ENCODE data around the gene BCLAF3. TPM values are rescaled to one million over a fixed set of nuclear protein-coding genes. Genes with fewer than 3 reads are reported as not detected.

BCLAF3 gene
- total and polyA plus RNA-seq, 8 donors, result 2.2 to 6.9 (median 4.5) TPM

GRCh38 chrX:20015422-20015821 lies 24.6 kb upstream of the BCLAF3 start:
- Histone ChIP-seq H3K9me3 (no peaks in the 10 kb centered on the region), H3K27ac (no peak overlapping the region), H3K4me3 (no peak overlapping the region), H3K27me3 (no peaks in the 10 kb centered on the region), H3K4me1 (no peaks in the 10 kb centered on the region), H3K36me3 (no peaks in the 10 kb centered on the region)
- FAIRE-seq (no peak), DNase-seq (no peak), ATAC-seq (no peak)
- intact Hi-C loops (cut with DNase I), result no loop called here
- no peak for TF ChIP-seq CTCF (IDR thresholded peaks at IDR 0.05)
- 26 to 46% methylated on average over 1 of the region's 1 CpG for WGBS, 2 donors

- 81 to 84% methylated on average over 4 of the region's 4 CpGs for WGBS, 2 donors
- no peaks in the 10 kb centered on the region for H3K4me1 ChIP-seq
- FAIRE-seq (no peak), ATAC-seq (no peak), DNase-seq (no peak)
- TF ChIP-seq CTCF (IDR thresholded peaks at IDR 0.05), result no peak
- H3K4me3 ChIP-seq, result no peak overlapping the region
- no peak overlapping the region for H3K27ac ChIP-seq
- H3K36me3 ChIP-seq, result no peaks in the 10 kb centered on the region
- intact Hi-C loops (cut with DNase I), result no loop called here
- no peaks in the 10 kb centered on the region for H3K27me3 ChIP-seq
- no peaks in the 10 kb centered on the region for H3K9me3 ChIP-seq
Observed at GRCh38 chrX:20011608-20012007, 20.7 kb upstream of the BCLAF3 start.

- H3K4me1 ChIP-seq, result no peaks in the 10 kb centered on the region
- intact Hi-C loops (cut with DNase I), result no loop called here
- H3K27ac ChIP-seq, result no peak overlapping the region
- H3K36me3 ChIP-seq, result no peaks in the 10 kb centered on the region
- DNase-seq, result no peak
- FAIRE-seq, result peak; percentile 13
- no peak for ATAC-seq
- H3K9me3 ChIP-seq, result no peaks in the 10 kb centered on the region
- WGBS, 2 donors, result 44 to 45% methylated on average over 7 of the region's 7 CpGs
- no peak overlapping the region for H3K4me3 ChIP-seq
- H3K27me3 ChIP-seq, result no peaks in the 10 kb centered on the region
- TF ChIP-seq CTCF (IDR thresholded peaks at IDR 0.05), result no peak
Observed at GRCh38 chrX:20007962-20008622, 17.2 kb upstream of the BCLAF3 start.

GRCh38 chrX:20005883-20006282 lies 15.0 kb upstream of the BCLAF3 start:
- H3K4me3 ChIP-seq, result no peak overlapping the region
- H3K4me1 ChIP-seq, result no peaks in the 10 kb centered on the region
- no peak for TF ChIP-seq CTCF (IDR thresholded peaks at IDR 0.05)
- ATAC-seq (no peak), DNase-seq (no peak), FAIRE-seq (no peak)
- H3K27me3 ChIP-seq, result no peaks in the 10 kb centered on the region
- whole genome bisulfite sequencing, 2 donors, result 92% methylated on average over 2 of the region's 2 CpGs
- intact Hi-C loops (cut with DNase I), result no loop called here
- no peak overlapping the region for H3K27ac ChIP-seq
- no peaks in the 10 kb centered on the region for H3K9me3 ChIP-seq
- no peaks in the 10 kb centered on the region for H3K36me3 ChIP-seq

- FAIRE-seq (no peak), DNase-seq (no peak), ATAC-seq (no peak)
- TF ChIP-seq CTCF (IDR thresholded peaks at IDR 0.05), result no peak
- Histone ChIP-seq H3K4me1 (no peaks in the 10 kb centered on the region), H3K4me3 (no peak overlapping the region), H3K36me3 (no peaks in the 10 kb centered on the region), H3K27ac (no peak overlapping the region), H3K9me3 (no peaks in the 10 kb centered on the region), H3K27me3 (no peaks in the 10 kb centered on the region)
- 54 to 55% methylated on average over 4 of the region's 4 CpGs for WGBS, 2 donors
- intact Hi-C loops (cut with DNase I), result no loop called here
Observed at GRCh38 chrX:20001588-20001987, 10.7 kb upstream of the BCLAF3 start.
